ENCODE results near the gene CFAP53.
A peak's percentile ranks its signal among the peaks of the same experiment; 100 is the strongest.

Gene CFAP53

GRCh38 chr18:50287441-50288347 is 21.4 kb upstream of the CFAP53 start, which contains the start of gene CXXC1:
Gene CXXC1 (minus strand): TSS chr18:50287692. CDS start chr18:50287589, 103 bp downstream.
- peak; percentile 92 for DNase-seq (ENCODE audit: low read depth)

DNA sequence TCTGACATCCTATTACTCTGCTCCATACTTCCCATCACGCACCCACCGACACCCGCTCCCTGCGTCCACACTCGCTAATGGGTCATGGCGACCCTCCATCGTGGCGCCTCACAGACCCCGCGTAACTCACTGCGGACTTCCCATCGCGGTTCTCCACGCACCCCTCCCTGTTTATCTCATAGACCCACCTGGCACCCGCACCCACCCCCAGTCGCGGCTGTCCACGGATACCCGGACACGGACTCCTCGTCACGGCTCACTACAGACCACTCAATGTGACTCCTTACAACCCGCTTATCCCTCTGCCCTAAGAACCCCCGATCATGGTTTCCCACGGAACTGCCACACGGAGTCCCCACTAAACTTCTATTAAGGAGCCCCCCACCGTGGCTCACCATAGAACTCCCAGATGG is 20.7 kb upstream of the CFAP53 start:
- DNase-seq (ENCODE audit: low read depth): no peak

- DNase-seq (ENCODE audit: low read depth): no peak
Measured at GRCh38 chr18:50286391-50287027, 20.2 kb upstream of the CFAP53 start.

DNA sequence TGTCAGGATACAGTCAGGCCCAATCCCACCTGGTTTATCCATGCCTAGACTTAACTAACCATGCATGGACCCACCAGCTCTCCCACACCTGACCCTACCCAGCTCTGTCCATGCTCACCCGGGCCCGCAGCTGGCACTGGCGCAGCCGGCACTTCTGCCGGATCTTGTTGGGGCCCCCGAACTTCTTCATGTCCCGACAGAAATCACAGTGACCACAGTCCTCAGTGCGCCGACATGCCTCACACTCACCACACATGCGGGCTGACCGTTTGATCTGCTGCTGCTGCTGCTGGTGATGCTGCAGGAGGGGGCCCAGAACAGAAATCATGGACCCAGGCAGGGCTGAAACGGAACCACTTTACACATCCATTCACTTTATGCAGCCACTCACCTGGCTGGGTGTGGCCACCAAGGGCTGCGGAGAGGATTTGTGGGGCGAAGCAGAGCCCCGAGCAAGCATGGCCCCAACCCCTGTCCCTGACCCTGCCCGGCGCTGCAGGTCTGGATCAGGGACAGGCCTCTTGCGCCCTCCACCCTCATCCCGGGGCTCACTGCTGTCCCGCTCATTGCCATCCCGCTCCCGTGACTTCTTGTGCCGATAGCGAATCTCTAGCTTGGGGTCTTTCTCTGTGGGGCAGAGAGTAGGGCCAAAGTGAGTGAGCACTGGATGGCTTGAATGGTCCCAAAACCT is 19.5 kb upstream of the CFAP53 start:
- DNase-seq (ENCODE audit: low read depth): no peak

- no peak for DNase-seq (ENCODE audit: low read depth)
Measured at GRCh38 chr18:50285071-50285470, 18.8 kb upstream of the CFAP53 start.

DNA sequence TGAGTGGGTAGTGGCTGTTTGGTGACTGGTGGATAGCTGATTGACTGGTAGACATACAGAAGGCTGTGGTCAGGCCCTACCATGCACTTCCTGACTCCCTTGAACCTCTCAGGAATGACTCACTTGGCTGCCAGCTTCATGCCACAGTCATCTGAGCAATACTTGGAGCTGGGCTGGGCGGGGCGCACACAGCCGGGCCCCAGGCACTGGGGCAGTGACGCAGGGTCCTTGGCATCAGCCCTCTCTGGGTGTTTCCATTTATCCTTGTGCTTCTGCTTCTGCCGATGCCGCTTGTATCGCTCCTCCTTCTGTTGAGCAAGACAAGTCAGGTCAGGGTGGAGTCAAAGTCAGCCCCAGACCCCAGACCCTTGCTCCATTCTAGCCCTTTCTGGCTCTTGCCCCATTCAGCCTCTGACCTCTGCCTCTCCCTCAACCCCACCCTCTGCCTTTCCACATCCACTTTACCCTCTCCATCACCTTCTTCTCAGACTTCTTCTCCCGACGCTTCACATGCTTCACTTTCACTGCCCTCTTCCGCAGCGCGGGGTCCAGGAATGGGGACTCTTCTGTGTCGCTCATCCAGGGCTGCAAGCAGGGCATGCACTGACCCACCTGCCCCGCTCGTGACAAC is 18.1 kb upstream of the CFAP53 start:
- DNase-seq (ENCODE audit: low read depth): no peak

DNA sequence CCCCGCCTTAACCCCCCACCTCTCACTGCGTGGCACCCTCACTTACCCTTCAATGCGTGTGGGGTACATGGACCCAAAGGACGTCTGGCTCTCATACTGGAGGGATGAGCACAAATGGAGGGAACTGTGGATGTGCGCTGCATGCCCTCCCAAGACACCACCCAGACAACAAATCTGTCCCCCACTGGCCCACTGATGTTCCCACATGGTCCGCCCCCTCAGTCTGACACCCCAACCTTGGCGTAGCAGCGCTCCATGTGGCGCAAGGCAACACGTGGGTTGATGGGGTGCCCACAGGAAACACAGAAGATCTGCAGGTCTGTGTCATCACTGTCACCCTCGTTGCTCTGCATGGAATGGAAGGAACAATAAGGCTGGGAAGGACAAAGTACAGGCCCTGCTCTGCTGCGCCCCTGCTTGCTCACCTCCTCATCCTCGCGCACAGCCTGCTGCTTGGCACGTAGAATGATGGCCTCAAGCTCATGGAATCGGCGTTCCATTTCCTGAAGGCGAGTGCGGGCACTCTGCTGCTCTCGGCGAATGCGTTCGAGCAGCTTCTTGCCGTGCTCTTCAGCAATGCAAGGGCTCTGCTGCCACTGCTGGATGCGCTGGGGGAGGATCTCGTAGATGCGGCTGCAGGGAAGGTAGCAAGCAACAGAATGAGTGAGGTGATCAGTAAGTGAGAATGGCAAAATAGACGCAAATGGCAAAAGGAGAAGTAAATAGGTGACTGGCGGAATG is 17.3 kb upstream of the CFAP53 start:
- no peak for DNase-seq (ENCODE audit: low read depth)

GRCh38 chr18:50282521-50283335 is 16.4 kb upstream of the CFAP53 start:
- no peak for DNase-seq (ENCODE audit: low read depth)

- DNase-seq (ENCODE audit: low read depth): no peak
Measured at GRCh38 chr18:50281972-50282520, 15.8 kb upstream of the CFAP53 start.

DNA sequence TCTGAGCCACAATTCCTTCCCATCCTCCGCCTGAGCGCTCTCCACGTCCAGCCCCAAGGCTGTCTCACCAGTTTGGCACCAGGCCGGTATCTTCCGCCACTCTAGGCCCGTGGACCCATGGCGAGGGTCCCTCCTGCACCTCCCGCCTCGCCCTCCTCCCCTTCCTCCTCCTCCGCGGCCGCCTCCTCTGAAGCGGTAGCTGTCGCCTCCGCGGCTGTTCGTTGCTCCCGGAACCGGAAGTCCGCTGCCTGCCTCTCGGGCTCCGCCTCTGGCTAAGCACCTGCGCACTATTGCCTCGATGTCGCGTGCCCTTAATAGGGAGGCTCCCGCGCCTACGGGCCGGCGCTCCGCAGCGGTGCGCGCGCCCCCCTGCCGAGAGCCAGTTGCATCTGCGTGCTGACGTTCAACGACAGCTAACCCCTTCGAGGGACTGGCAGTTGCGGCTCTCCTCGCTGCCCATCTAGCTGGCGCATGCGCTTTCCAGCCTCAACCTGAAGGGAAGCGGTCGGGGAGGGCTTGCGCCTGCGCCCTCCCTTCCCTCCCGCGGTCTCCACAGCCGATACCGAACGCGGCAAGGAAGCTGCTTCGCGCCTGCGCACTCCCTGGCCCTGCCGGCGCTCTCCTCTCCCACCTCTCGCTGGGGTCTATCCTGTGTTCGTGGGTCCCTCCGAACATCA is 15.1 kb upstream of the CFAP53 start, which contains the start of gene MBD1:
TSS of gene MBD1 (minus strand) at position 229 of the 677 bp plus-strand sequence. CDS start 1,531 bp downstream, outside the sequence.
- DNase-seq (ENCODE audit: low read depth): peak; percentile 93

DNA sequence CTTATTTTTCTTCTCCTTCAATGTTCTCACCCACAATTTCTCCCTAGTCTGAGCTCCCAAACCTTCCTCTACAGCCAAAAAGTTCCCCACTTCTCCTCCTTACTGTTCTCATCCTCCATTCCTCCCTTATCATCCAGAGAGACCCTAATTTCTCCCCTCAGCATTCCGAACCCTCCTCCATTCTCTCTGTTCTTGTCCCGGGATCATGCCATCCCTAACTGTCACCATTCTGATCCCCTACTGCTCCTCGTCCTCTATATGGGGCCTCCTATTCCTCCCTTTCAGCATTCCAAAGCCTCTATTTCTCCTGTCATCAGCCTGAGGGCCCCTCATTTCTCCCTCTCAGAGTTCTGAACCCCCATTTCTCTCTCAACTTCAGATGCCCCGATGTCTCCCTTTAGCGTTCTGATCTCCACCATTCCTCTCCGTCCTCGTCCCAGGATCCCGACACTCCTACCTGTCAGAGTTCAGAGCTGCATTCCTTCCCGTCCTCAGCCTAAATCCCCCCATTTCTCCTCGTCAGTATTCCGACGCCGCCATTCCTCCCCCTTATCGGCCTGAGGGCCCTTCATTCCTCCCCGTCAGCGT is 14.5 kb upstream of the CFAP53 start:
- DNase-seq (ENCODE audit: low read depth): no peak

- DNase-seq (ENCODE audit: low read depth): no peak
Measured at GRCh38 chr18:50279752-50280151, 13.5 kb upstream of the CFAP53 start.

GRCh38 chr18:50277942-50278341 is 11.6 kb upstream of the CFAP53 start:
- no peak for DNase-seq (ENCODE audit: low read depth)

GRCh38 chr18:50276452-50276851 is 10.2 kb upstream of the CFAP53 start:
- no peak for DNase-seq (ENCODE audit: low read depth)

- no peak for DNase-seq (ENCODE audit: low read depth)
Measured at GRCh38 chr18:50275503-50276036, 9.3 kb upstream of the CFAP53 start.

DNA sequence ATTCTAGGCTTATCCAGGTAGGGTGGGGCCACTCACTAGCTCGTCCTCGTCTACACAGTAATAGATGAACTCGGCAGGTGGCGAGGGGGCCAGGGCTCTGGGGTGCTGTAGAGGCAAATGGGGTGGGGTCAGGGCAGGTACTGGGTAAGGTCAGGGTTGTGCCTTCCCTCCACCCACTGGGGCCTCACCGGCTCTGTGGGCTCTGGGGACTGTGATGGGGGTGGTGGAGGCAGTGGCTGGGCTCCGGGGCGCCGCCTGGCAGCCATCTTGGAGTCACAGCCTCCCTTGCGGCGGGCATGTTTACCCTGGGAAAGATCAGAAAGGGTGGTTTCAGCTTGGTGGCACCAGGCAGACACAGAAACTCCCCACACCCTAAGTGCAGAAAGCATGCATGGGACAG is 8.6 kb upstream of the CFAP53 start:
- DNase-seq (ENCODE audit: low read depth): no peak

GRCh38 chr18:50274044-50274442 is 7.7 kb upstream of the CFAP53 start:
- no peak for DNase-seq (ENCODE audit: low read depth)

GRCh38 chr18:50273203-50274043 is 7.1 kb upstream of the CFAP53 start:
- DNase-seq (ENCODE audit: low read depth): no peak

Measured in stimulated activated CD8-positive, alpha-beta memory T cell treated with anti-CD3 and anti-CD28 coated beads, Interleukin-15, amount 100 ng/mL, for 1 hour (primary cell).